ENCODE data around the gene CD274. TPM values are rescaled to one million over a fixed set of nuclear protein-coding genes. Genes with fewer than 3 reads are reported as not detected.

Gene CD274
- total and polyA plus RNA-seq, 2 experiments from 2014 or later, result not detected

- Mint-ChIP-seq H3K27me3 (ENCODE audit: insufficient read depth, low read depth, poor library complexity) (peaks cover 2% of the 10 kb centered on the region), H3K9me3 (no peaks in the 10 kb centered on the region; the same call in 1 of the 3 replicates), H3K4me3 (no peak overlapping the region), H3K27ac (no peak overlapping the region), H3K4me1 (peaks cover 20% of the 10 kb centered on the region; the same call in 2 of the 3 replicates), H3K36me3 (ENCODE audit: low read depth) (no peaks in the 10 kb centered on the region)
- DNase-seq (ENCODE audit: low spot score) (no peak), ATAC-seq (no peak)
- Histone ChIP-seq H3K4me3 (no peak overlapping the region), H3K9me2 (ENCODE audit: insufficient read depth) (peaks cover 7% of the 10 kb centered on the region; the same call in 1 of the 2 replicates), H3K4me2 (no peak overlapping the region), H3K4me1 (ENCODE audit: insufficient read depth) (peaks cover 10% of the 10 kb centered on the region), H3K27ac (ENCODE audit: low read depth) (no peak overlapping the region), H3K27me3 (ENCODE audit: insufficient read depth) (no peaks in the 10 kb centered on the region), H3K36me3 (ENCODE audit: insufficient read depth) (no peaks in the 10 kb centered on the region), H3K79me2 (replicated peaks; ENCODE audit: insufficient read depth) (no peaks in the 10 kb centered on the region), H2AFZ (no peak overlapping the region), H3F3A (replicated peaks; ENCODE audit: low read depth) (no peaks in the 10 kb centered on the region), H4K20me1 (replicated peaks; ENCODE audit: insufficient read depth) (no peaks in the 10 kb centered on the region)
- no peak for TF ChIP-seq POLR2AphosphoS5 (IDR thresholded peaks at IDR 0.05; ENCODE audit: low read depth)
- TF ChIP-seq CREB1 (CRISPR knock-in tag; IDR thresholded peaks at IDR 0.05; ENCODE audit: low read depth), result no peak
- TF ChIP-seq, protein P1, sequence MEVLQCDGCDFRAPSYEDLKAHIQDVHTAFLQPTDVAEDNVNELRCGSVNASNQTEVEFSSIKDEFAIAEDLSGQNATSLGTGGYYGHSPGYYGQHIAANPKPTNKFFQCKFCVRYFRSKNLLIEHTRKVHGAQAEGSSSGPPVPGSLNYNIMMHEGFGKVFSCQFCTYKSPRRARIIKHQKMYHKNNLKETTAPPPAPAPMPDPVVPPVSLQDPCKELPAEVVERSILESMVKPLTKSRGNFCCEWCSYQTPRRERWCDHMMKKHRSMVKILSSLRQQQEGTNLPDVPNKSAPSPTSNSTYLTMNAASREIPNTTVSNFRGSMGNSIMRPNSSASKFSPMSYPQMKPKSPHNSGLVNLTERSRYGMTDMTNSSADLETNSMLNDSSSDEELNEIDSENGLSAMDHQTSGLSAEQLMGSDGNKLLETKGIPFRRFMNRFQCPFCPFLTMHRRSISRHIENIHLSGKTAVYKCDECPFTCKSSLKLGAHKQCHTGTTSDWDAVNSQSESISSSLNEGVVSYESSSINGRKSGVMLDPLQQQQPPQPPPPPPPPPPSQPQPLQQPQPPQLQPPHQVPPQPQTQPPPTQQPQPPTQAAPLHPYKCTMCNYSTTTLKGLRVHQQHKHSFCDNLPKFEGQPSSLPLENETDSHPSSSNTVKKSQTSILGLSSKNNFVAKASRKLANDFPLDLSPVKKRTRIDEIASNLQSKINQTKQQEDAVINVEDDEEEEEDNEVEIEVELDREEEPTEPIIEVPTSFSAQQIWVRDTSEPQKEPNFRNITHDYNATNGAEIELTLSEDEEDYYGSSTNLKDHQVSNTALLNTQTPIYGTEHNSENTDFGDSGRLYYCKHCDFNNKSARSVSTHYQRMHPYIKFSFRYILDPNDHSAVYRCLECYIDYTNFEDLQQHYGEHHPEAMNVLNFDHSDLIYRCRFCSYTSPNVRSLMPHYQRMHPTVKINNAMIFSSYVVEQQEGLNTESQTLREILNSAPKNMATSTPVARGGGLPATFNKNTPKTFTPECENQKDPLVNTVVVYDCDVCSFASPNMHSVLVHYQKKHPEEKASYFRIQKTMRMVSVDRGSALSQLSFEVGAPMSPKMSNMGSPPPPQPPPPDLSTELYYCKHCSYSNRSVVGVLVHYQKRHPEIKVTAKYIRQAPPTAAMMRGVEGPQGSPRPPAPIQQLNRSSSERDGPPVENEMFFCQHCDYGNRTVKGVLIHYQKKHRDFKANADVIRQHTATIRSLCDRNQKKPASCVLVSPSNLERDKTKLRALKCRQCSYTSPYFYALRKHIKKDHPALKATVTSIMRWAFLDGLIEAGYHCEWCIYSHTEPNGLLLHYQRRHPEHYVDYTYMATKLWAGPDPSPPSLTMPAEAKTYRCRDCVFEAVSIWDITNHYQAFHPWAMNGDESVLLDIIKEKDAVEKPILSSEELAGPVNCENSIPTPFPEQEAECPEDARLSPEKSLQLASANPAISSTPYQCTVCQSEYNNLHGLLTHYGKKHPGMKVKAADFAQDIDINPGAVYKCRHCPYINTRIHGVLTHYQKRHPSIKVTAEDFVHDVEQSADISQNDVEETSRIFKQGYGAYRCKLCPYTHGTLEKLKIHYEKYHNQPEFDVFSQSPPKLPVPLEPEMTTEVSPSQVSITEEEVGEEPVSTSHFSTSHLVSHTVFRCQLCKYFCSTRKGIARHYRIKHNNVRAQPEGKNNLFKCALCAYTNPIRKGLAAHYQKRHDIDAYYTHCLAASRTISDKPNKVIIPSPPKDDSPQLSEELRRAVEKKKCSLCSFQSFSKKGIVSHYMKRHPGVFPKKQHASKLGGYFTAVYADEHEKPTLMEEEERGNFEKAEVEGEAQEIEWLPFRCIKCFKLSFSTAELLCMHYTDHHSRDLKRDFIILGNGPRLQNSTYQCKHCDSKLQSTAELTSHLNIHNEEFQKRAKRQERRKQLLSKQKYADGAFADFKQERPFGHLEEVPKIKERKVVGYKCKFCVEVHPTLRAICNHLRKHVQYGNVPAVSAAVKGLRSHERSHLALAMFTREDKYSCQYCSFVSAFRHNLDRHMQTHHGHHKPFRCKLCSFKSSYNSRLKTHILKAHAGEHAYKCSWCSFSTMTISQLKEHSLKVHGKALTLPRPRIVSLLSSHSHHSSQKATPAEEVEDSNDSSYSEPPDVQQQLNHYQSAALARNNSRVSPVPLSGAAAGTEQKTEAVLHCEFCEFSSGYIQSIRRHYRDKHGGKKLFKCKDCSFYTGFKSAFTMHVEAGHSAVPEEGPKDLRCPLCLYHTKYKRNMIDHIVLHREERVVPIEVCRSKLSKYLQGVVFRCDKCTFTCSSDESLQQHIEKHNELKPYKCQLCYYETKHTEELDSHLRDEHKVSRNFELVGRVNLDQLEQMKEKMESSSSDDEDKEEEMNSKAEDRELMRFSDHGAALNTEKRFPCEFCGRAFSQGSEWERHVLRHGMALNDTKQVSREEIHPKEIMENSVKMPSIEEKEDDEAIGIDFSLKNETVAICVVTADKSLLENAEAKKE (CRISPR knock-in tag; IDR thresholded peaks at IDR 0.05), result no peak
- no peak for TF ChIP-seq STAT1 (IDR thresholded peaks at IDR 0.05; ENCODE audit: unreplicated experiment)
- TF ChIP-seq, protein P2, sequence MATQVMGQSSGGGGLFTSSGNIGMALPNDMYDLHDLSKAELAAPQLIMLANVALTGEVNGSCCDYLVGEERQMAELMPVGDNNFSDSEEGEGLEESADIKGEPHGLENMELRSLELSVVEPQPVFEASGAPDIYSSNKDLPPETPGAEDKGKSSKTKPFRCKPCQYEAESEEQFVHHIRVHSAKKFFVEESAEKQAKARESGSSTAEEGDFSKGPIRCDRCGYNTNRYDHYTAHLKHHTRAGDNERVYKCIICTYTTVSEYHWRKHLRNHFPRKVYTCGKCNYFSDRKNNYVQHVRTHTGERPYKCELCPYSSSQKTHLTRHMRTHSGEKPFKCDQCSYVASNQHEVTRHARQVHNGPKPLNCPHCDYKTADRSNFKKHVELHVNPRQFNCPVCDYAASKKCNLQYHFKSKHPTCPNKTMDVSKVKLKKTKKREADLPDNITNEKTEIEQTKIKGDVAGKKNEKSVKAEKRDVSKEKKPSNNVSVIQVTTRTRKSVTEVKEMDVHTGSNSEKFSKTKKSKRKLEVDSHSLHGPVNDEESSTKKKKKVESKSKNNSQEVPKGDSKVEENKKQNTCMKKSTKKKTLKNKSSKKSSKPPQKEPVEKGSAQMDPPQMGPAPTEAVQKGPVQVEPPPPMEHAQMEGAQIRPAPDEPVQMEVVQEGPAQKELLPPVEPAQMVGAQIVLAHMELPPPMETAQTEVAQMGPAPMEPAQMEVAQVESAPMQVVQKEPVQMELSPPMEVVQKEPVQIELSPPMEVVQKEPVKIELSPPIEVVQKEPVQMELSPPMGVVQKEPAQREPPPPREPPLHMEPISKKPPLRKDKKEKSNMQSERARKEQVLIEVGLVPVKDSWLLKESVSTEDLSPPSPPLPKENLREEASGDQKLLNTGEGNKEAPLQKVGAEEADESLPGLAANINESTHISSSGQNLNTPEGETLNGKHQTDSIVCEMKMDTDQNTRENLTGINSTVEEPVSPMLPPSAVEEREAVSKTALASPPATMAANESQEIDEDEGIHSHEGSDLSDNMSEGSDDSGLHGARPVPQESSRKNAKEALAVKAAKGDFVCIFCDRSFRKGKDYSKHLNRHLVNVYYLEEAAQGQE (IDR thresholded peaks at IDR 0.05; ENCODE audit: unreplicated experiment), result no peak
These were observed 38.1 kb downstream of the CD274 start for GRCh38 chr9:5488221-5489008.
